ENCODE measurements around the gene LHFPL3. TPM values are rescaled to one million over a fixed set of nuclear protein-coding genes. Genes with fewer than 3 reads are reported as not detected.

LHFPL3 gene
- total RNA-seq, 1 experiment from 2014 or later: 0.83 TPM

DNA sequence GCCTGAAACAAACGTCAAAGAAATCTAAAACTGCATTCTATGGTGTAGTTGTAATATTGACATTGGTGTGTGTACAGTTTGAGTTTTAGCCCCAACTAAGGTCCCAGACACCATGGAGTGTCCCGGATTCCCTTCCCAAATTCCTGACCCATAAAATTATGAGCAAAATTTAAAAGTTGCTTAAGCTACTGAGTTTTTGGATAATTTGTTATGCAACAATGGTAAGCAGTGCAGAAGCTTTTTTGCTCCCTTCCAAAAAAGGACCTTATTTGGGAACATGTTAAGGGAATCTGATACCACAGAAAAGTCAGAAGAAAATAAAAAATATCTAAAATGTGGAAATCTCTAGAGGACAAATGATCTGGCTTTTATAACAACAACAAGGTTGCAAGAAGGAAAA is 622.4 kb downstream of the LHFPL3 start:
- Mint-ChIP-seq H3K4me3 (no peak overlapping the region), H3K4me1 (peaks cover 4% of the 10 kb centered on the region), H3K27ac (no peak overlapping the region), H3K27me3 (ENCODE audit: low read depth) (no peaks in the 10 kb centered on the region; the same call in 1 of the 2 replicates), H3K9me3 (no peaks in the 10 kb centered on the region), H3K36me3 (no peaks in the 10 kb centered on the region)
- DNase-seq (ENCODE audit: low spot score) (no peak), ATAC-seq (no peak)
- ChIA-PET POLR2A (no interaction called here), CTCF (interaction anchor here (0.6 to 0.7 kb wide), 2 partner anchors 12 to 589 kb away, joined by 3 to 4 read pairs; no protein-coding TSS in a partner anchor)
- TF ChIP-seq ZNF138 (CRISPR knock-in tag; conservative IDR thresholded peaks at IDR 0.05): no peak
- TF ChIP-seq, protein P1, sequence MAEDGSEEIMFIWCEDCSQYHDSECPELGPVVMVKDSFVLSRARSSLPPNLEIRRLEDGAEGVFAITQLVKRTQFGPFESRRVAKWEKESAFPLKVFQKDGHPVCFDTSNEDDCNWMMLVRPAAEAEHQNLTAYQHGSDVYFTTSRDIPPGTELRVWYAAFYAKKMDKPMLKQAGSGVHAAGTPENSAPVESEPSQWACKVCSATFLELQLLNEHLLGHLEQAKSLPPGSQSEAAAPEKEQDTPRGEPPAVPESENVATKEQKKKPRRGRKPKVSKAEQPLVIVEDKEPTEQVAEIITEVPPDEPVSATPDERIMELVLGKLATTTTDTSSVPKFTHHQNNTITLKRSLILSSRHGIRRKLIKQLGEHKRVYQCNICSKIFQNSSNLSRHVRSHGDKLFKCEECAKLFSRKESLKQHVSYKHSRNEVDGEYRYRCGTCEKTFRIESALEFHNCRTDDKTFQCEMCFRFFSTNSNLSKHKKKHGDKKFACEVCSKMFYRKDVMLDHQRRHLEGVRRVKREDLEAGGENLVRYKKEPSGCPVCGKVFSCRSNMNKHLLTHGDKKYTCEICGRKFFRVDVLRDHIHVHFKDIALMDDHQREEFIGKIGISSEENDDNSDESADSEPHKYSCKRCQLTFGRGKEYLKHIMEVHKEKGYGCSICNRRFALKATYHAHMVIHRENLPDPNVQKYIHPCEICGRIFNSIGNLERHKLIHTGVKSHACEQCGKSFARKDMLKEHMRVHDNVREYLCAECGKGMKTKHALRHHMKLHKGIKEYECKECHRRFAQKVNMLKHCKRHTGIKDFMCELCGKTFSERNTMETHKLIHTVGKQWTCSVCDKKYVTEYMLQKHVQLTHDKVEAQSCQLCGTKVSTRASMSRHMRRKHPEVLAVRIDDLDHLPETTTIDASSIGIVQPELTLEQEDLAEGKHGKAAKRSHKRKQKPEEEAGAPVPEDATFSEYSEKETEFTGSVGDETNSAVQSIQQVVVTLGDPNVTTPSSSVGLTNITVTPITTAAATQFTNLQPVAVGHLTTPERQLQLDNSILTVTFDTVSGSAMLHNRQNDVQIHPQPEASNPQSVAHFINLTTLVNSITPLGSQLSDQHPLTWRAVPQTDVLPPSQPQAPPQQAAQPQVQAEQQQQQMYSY (CRISPR knock-in tag; IDR thresholded peaks at IDR 0.05): no peak
- TF ChIP-seq, protein P2, sequence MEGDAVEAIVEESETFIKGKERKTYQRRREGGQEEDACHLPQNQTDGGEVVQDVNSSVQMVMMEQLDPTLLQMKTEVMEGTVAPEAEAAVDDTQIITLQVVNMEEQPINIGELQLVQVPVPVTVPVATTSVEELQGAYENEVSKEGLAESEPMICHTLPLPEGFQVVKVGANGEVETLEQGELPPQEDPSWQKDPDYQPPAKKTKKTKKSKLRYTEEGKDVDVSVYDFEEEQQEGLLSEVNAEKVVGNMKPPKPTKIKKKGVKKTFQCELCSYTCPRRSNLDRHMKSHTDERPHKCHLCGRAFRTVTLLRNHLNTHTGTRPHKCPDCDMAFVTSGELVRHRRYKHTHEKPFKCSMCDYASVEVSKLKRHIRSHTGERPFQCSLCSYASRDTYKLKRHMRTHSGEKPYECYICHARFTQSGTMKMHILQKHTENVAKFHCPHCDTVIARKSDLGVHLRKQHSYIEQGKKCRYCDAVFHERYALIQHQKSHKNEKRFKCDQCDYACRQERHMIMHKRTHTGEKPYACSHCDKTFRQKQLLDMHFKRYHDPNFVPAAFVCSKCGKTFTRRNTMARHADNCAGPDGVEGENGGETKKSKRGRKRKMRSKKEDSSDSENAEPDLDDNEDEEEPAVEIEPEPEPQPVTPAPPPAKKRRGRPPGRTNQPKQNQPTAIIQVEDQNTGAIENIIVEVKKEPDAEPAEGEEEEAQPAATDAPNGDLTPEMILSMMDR (IDR thresholded peaks at IDR 0.05): no peak
- no peak for TF ChIP-seq ZNF423 (CRISPR knock-in tag; IDR thresholded peaks at IDR 0.05)
- no peak for TF ChIP-seq ZNF317 (CRISPR knock-in tag; IDR thresholded peaks at IDR 0.05; ENCODE audit: borderline replicate concordance, low read depth)
- TF ChIP-seq ZNF671 (CRISPR knock-in tag; IDR thresholded peaks at IDR 0.05): no peak
- TF ChIP-seq RORB (CRISPR knock-in tag; IDR thresholded peaks at IDR 0.05): no peak
- no peak for TF ChIP-seq TP53 (CRISPR knock-in tag; IDR thresholded peaks at IDR 0.05)
- TF ChIP-seq SMAD4 (CRISPR knock-in tag; IDR thresholded peaks at IDR 0.05): no peak
- TF ChIP-seq ZNF416 (CRISPR knock-in tag; IDR thresholded peaks at IDR 0.05): no peak
- TF ChIP-seq EMX1 (CRISPR knock-in tag; IDR thresholded peaks at IDR 0.05): no peak

DNA sequence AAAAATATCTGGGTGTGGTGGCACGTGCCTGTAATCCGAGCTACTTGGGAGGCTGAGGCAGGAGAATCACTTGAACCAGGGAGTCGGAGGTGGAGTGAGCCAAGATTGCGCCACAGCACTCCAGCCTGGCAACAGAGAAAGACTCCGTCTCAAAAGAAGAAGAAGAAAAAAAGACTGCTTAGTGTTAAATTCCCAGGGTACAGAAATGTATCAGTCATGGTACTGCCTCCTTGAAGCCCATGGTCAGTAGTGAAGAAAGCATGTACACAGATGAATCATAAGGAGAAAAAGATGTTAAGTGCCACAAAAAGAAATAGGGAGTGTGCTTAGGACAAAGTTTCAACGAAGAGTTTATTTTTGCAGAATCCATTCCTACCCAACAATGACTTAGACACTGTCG is 623.1 kb downstream of the LHFPL3 start:
- no peak for DNase-seq (ENCODE audit: low spot score)
- TF ChIP-seq IRF2 (CRISPR knock-in tag; IDR thresholded peaks at IDR 0.05; ENCODE audit: borderline replicate concordance, low read depth) (no peak), CBFB (CRISPR knock-in tag; IDR thresholded peaks at IDR 0.05; ENCODE audit: low read depth) (no peak), SOX15 (CRISPR knock-in tag; IDR thresholded peaks at IDR 0.05) (no peak)
- TF ChIP-seq, protein P3, sequence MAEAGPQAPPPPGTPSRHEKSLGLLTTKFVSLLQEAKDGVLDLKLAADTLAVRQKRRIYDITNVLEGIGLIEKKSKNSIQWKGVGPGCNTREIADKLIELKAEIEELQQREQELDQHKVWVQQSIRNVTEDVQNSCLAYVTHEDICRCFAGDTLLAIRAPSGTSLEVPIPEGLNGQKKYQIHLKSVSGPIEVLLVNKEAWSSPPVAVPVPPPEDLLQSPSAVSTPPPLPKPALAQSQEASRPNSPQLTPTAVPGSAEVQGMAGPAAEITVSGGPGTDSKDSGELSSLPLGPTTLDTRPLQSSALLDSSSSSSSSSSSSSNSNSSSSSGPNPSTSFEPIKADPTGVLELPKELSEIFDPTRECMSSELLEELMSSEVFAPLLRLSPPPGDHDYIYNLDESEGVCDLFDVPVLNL (CRISPR knock-in tag; IDR thresholded peaks at IDR 0.05; ENCODE audit: borderline replicate concordance, low read depth): no peak
- TF ChIP-seq, protein P4, sequence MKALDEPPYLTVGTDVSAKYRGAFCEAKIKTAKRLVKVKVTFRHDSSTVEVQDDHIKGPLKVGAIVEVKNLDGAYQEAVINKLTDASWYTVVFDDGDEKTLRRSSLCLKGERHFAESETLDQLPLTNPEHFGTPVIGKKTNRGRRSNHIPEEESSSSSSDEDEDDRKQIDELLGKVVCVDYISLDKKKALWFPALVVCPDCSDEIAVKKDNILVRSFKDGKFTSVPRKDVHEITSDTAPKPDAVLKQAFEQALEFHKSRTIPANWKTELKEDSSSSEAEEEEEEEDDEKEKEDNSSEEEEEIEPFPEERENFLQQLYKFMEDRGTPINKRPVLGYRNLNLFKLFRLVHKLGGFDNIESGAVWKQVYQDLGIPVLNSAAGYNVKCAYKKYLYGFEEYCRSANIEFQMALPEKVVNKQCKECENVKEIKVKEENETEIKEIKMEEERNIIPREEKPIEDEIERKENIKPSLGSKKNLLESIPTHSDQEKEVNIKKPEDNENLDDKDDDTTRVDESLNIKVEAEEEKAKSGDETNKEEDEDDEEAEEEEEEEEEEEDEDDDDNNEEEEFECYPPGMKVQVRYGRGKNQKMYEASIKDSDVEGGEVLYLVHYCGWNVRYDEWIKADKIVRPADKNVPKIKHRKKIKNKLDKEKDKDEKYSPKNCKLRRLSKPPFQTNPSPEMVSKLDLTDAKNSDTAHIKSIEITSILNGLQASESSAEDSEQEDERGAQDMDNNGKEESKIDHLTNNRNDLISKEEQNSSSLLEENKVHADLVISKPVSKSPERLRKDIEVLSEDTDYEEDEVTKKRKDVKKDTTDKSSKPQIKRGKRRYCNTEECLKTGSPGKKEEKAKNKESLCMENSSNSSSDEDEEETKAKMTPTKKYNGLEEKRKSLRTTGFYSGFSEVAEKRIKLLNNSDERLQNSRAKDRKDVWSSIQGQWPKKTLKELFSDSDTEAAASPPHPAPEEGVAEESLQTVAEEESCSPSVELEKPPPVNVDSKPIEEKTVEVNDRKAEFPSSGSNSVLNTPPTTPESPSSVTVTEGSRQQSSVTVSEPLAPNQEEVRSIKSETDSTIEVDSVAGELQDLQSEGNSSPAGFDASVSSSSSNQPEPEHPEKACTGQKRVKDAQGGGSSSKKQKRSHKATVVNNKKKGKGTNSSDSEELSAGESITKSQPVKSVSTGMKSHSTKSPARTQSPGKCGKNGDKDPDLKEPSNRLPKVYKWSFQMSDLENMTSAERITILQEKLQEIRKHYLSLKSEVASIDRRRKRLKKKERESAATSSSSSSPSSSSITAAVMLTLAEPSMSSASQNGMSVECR (CRISPR knock-in tag; IDR thresholded peaks at IDR 0.05; ENCODE audit: borderline replicate concordance): no peak
- no peak overlapping the region for H3K4me3 Mint-ChIP-seq
- ATAC-seq: no peak
- CTCF ChIA-PET: no interaction called here
- H3K27me3 Mint-ChIP-seq (ENCODE audit: low read depth): no peaks in the 10 kb centered on the region; the same call in 1 of the 2 replicates
- no peaks in the 10 kb centered on the region for H3K36me3 Mint-ChIP-seq
- H3K4me1 Mint-ChIP-seq: peaks cover 4% of the 10 kb centered on the region
- no peaks in the 10 kb centered on the region for H3K9me3 Mint-ChIP-seq
- no peak overlapping the region for H3K27ac Mint-ChIP-seq
- POLR2A ChIA-PET: no interaction called here

Data from WTC11 (cell line).